Pancreas (tissue), 10 donors: ENCODE measurements around the gene FKBP1A. TPM values are rescaled to one million over a fixed set of nuclear protein-coding genes. Genes with fewer than 3 reads are reported as not detected.

Experiments used
- ATAC-seq, 4 donors: fragments of 200-7000 bp; cut with Tn5 transposase; one replicate each; pipeline versions ENCODE4 v1.8.0 to v1.9.1; 2020; ENCODE audit warnings: mild to moderate bottlenecking in 4 of 4, moderate library complexity in 4 of 4
- DNase-seq, 6 donors: peaks; one replicate each; pipeline ENCODE4 v3.0.0-alpha.2; 2020
- FAIRE-seq: peaks from 2 replicates; lab custom pipeline; 2012; peaks lifted over from hg19 to GRCh38; lab: Jason Lieb, UNC
- H3K27ac ChIP-seq, 4 donors: fragments of 200-600 bp; sonication (generic); 1 replicate in 3 of 4; 2 replicates in 1 of 4; pipeline versions ENCODE4 v1.5.0 to v1.8.0; 2020
- H3K27me3 ChIP-seq, 4 donors: fragments of 200-600 bp; one replicate each; pipeline ENCODE4 v1.8.0; 2021
- H3K36me3 ChIP-seq, 3 donors: fragments of 200-600 bp; sonication (generic) in 1 of 3; one replicate each; pipeline versions ENCODE4 v1.5.0 to v1.8.0; 2020 to 2021
- H3K4me1 ChIP-seq, 3 donors: fragments of 200-600 bp; one replicate each; pipeline ENCODE4 v1.8.0; 2021
- H3K4me3 ChIP-seq, 4 donors: fragments of 200-600 bp; sonication (generic) in 2 of 4; one replicate each; pipeline versions ENCODE4 v1.5.0 to v1.8.0; 2020 to 2021
- H3K9me3 ChIP-seq, 4 donors: fragments of 200-600 bp; one replicate each; pipeline ENCODE4 v1.8.0; 2021
- CTCF ChIP-seq, 4 donors: fragments of 200-600 bp; sonication (generic) in 3 of 4; IDR thresholded peaks; one replicate each; pipeline versions ENCODE4 v1.5.0 to v1.8.0; 2021; ENCODE audit warnings: antibody characterized with exemption in 4 of 4
- WGBS, 2 donors: extraction: QIAGEN DNeasy Blood & Tissue Kit; methylation state at CpG; one replicate each; pipeline ENCODE4 v1.1.7; 2013; 5-methylcytosine and 5-hydroxymethylcytosine counted together
- intact Hi-C, 3 donors: fragments of 100-400 bp; cut with DNase I; formaldehyde crosslinking; loops; one replicate each; pipeline versions ENCODE4 v1.11.1 to v1.14.2; 2022
- polyA plus RNA-seq, 2 donors: library from polyadenylated mRNA; stranded (reverse); fragments of 200-250 nt; gene quantifications; one replicate each; pipeline ENCODE4 v1.2.3, GENCODE V29; 2013
- total RNA-seq, 6 donors: library from RNA; stranded (reverse); fragmentation: NEBNext Ultra II Directional in 4 of 6; extraction: Animal tissue kit (Norgen Biotek cat#: 25700) in 4 of 6; gene quantifications; one replicate each; pipeline versions ENCODE4 v1.2.1 to v1.2.4, GENCODE V29; 2021 to 2023
- donor health status: healthy with polysubstance abuse.
- donor health status: DM: no; HTN: no; CAD: no; lungs with moderate emphysema.
- donor health status: DM: no; HTN: no; CAD: no.
- donor health status: control.
- donor health status: control.
- donor health status: Bipolar disorder and iron deficiency.
- donor health status: DM: yes; HTN: yes; CAD: no.
- donor health status: DM: no; HTN: no; CAD: no.
- donor health status: DM: no; HTN: no; CAD: no.
- donor health status: DM: yes; HTN: yes; CAD: no.

The FKBP1A gene
- total and polyA plus RNA-seq, 8 donors = 40.2 to 104 (median 67.3) TPM

DNA sequence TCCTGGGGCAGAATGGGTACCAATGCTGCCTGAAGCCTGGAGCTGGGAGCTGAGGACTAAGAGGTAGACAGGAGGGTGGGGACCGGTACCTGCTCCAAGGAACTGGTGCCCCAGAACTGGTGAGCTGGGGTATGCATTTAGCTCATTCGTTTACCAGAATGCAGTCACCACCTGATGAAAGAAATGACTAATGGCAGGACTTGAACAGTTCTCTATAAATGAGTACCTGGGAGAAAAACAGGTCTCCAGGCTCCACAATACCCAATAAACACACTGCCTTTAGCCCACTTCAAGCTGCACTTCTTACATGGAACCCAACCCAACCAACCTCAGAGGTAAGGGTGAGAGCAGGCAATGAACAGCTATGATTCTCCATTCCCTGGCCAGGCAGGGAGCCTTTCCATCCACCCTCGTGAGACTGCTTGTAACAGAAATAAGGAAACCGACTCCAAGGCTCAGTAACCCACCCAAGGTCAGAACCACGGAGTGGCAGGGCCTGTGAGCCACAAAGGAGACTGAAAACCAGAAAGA is 15.4 kb downstream of the FKBP1A start:
- H3K36me3 ChIP-seq = no peaks in the 10 kb centered on the region
- intact Hi-C loops = no loop called here
- peaks cover 8 to 23% (median 23%) of the 10 kb centered on the region in 3 donors for H3K4me1 ChIP-seq
- no peak for FAIRE-seq
- 63 to 70% methylated on average over 5 of the region's 5 CpGs for WGBS, 2 donors
- no peak for ATAC-seq
- H3K9me3 ChIP-seq = no peaks in the 10 kb centered on the region
- H3K4me3 ChIP-seq = no peak overlapping the region
- no peak for DNase-seq
- no peak overlapping the region for H3K27ac ChIP-seq
- no peaks in the 10 kb centered on the region for H3K27me3 ChIP-seq
- no peak for TF ChIP-seq CTCF (IDR thresholded peaks at IDR 0.05)

GRCh38 chr20:1376408-1377270 is 16.2 kb downstream of the FKBP1A start:
- ATAC-seq (peak in 2 of 4 donors; percentile 25 to 48), DNase-seq (no peak), FAIRE-seq (no peak)
- 71 to 83% methylated on average over 7 of the region's 7 CpGs for WGBS, 2 donors
- H3K9me3 ChIP-seq = no peaks in the 10 kb centered on the region
- intact Hi-C loops = no loop called here
- TF ChIP-seq CTCF (IDR thresholded peaks at IDR 0.05) = no peak
- peaks cover 0 to 2% (median 0%) of the 10 kb centered on the region in 3 donors for H3K36me3 ChIP-seq
- H3K27ac ChIP-seq = no peak overlapping the region
- H3K4me1 ChIP-seq = peaks cover 2 to 18% (median 17%) of the 10 kb centered on the region in 3 donors
- no peaks in the 10 kb centered on the region for H3K27me3 ChIP-seq
- no peak overlapping the region for H3K4me3 ChIP-seq

- ATAC-seq (peak in 2 of 4 donors; percentile 24 to 43), DNase-seq (no peak), FAIRE-seq (no peak)
- 82 to 90% methylated on average over 1 of the region's 1 CpG for WGBS, 2 donors
- no peak overlapping the region for H3K4me3 ChIP-seq
- intact Hi-C loops = no loop called here
- H3K4me1 ChIP-seq = peaks cover 0 to 12% (median 12%) of the 10 kb centered on the region in 3 donors
- H3K36me3 ChIP-seq = peaks cover 0 to 7% (median 0%) of the 10 kb centered on the region in 3 donors
- no peaks in the 10 kb centered on the region for H3K27me3 ChIP-seq
- H3K9me3 ChIP-seq = no peaks in the 10 kb centered on the region
- no peak overlapping the region for H3K27ac ChIP-seq
- no peak for TF ChIP-seq CTCF (IDR thresholded peaks at IDR 0.05)
Measured at GRCh38 chr20:1376007-1376406, 16.8 kb downstream of the FKBP1A start.

DNA sequence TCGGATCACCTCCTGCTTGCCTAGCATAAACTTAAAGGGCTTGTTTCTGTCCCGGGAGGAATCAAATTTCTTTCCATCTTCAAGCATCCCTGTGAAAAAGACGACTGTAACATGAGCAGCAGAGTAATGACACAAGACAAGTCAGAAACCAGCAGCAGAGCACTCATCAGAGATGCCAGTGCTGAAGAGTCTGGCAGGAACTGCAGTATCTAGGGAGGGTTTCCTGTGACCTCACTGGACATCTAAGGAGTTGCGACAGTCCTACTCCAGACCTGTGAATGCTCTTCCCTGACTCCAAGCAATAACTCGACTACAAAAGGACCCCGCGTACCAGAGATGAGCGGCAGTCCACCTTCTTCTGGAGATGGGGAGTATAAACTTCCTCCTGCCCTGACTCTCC is 17.3 kb downstream of the FKBP1A start:
- Histone ChIP-seq H3K9me3 (no peaks in the 10 kb centered on the region), H3K27me3 (no peaks in the 10 kb centered on the region), H3K27ac (no peak overlapping the region), H3K4me3 (no peak overlapping the region), H3K36me3 (peaks cover 0 to 7% (median 0%) of the 10 kb centered on the region in 3 donors), H3K4me1 (peaks cover 0 to 13% (median 12%) of the 10 kb centered on the region in 3 donors)
- FAIRE-seq (no peak), ATAC-seq (peak in 2 of 4 donors; percentile 5 to 15), DNase-seq (no peak)
- intact Hi-C loops = no loop called here
- WGBS, 2 donors = 70 to 77% methylated on average over 8 of the region's 8 CpGs
- no peak for TF ChIP-seq CTCF (IDR thresholded peaks at IDR 0.05)
